Measurements from ENCODE around the gene ZNF771. TPM values are rescaled to one million over a fixed set of nuclear protein-coding genes. Genes with fewer than 3 reads are reported as not detected.

Gene ZNF771
- total and polyA plus RNA-seq, 2 donors (not counting 3 experiments of a cell fraction or from before 2014, with no cell fraction given): 11.7 to 16.8 TPM

DNA sequence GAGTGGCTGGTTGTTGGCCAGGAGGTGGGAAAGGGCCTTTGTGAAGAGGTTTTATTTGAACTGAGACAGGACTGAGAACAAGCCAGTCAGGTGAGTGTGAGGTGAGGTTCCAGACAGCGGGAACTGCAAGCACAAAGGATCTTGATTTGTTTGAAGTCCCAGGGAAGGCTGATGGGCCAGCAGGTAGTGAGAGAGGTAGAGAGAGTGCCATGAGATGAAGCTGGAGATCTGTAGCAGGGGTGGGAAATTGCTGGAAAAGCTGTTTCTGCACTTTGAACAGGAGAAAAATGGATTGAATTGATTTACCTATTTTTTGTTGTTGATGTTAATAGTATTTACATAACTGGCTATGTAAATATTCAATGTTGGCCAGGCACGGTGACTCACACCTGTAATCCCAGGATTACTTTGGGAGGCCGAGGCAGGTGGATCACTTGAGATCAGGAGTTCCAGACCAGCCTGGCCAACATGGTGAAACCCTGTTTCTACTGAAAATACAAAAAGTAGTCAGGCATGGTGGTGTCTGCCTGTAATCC is 30.2 kb downstream of the ZNF771 start:
- CTCF ChIA-PET: interaction anchor here (1.9 kb wide), 1 partner anchor 8 kb away, joined by 13 read pairs; the partner anchor contains the start of gene DCTPP1
- FAIRE-seq: no peak
- no peaks in the 10 kb centered on the region for H4K20me1 ChIP-seq (replicated peaks; ENCODE audit: control insufficient read depth, extremely low read depth, insufficient read depth, low read length)
- H3K4me3 ChIP-seq (replicated peaks in 1 of 3; ENCODE audit: insufficient read depth in 1 of 3, low read depth in 1 of 3, low read length in 3 of 3): no peak overlapping the region
- no peak overlapping the region for H3K9ac ChIP-seq (replicated peaks; ENCODE audit: extremely low read depth, insufficient read depth, low read length)
- peaks cover 0 to 4% of the 10 kb centered on the region in 2 experiments for H3K27me3 ChIP-seq (ENCODE audit: control insufficient read depth in 2 of 2, insufficient read depth in 2 of 2, low read length in 2 of 2)
- dilution Hi-C loops (cut with MboI; ENCODE audit: extremely low pct_ligation_motif_present, low sequenced_read_pairs): no loop called here
- no peaks in the 10 kb centered on the region for H3K79me2 ChIP-seq (ENCODE audit: control insufficient read depth, insufficient read depth, low read length)
- no peaks in the 10 kb centered on the region for H3K4me1 ChIP-seq (ENCODE audit: control insufficient read depth, extremely low read depth, insufficient read depth, low read length)
- no peaks in the 10 kb centered on the region for H3K9me1 ChIP-seq (replicated peaks; ENCODE audit: control insufficient read depth, extremely low read depth, insufficient read depth, low read length)
- H3K36me3 ChIP-seq (ENCODE audit: control insufficient read depth in 2 of 2, extremely low read depth in 1 of 2, insufficient read depth in 2 of 2, low read length in 2 of 2): no peaks in the 10 kb centered on the region
- no peak overlapping the region for H2AFZ ChIP-seq (ENCODE audit: low read depth, low read length)
- no TSS peak for BruUV-seq (replicated peaks)
- H3K9me3 ChIP-seq (replicated peaks; ENCODE audit: control insufficient read depth, insufficient read depth, low read length): no peaks in the 10 kb centered on the region
- intact Hi-C loops (cut with micrococcal nuclease): no loop called here
- no peak for DNase-seq (ENCODE audit: low read depth, low spot score)
- no peak overlapping the region for H3K4me2 ChIP-seq (ENCODE audit: insufficient read depth, low read length)
- POLR2A ChIA-PET: no interaction called here
- no peak for TF ChIP-seq POLR2AphosphoS5 (IDR thresholded peaks at IDR 0.05; ENCODE audit: insufficient read depth, low read depth, low read length)
- TF ChIP-seq EZH2 (IDR thresholded peaks at IDR 0.05; ENCODE audit: borderline replicate concordance, low read depth, low read length, severe bottlenecking): no peak
- TF ChIP-seq, protein P1, sequence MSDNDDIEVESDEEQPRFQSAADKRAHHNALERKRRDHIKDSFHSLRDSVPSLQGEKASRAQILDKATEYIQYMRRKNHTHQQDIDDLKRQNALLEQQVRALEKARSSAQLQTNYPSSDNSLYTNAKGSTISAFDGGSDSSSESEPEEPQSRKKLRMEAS (IDR thresholded peaks at IDR 0.05; ENCODE audit: insufficient read depth, insufficient read length): no peak
- no peak overlapping the region for H3K27ac ChIP-seq (ENCODE audit: insufficient read depth, low read depth, low read length)

DNA sequence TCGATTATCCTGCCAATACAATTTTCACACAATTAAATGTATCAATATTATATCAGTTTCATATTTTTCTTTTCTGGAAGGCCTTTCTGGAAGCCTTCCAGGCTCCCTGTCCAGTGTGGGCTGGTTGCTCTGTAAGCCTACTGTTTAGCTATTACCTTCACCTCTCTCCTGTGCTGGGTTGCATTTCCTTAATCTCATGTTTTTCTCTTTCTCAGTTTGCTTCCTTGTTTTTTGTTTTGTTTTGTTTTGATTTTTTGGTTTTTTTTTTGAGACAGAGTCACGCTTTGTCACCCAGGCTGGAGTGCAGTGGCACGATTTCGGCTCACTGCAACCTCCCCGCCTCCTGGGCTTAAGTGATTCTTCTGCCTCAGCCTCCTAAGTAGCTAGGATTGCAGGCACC is 31.4 kb downstream of the ZNF771 start:
- ChIA-PET CTCF (interaction anchor here (1.4 to 1.9 kb wide), 2 partner anchors 9 to 159 kb away, joined by 4 to 13 read pairs; partner anchors contain the start of gene DCTPP1), POLR2A (interaction anchor here (0.6 kb wide), 1 partner anchor 41 kb away, joined by 3 read pairs; no protein-coding TSS in a partner anchor)
- TF ChIP-seq, protein P1 (IDR thresholded peaks at IDR 0.05; ENCODE audit: insufficient read depth, insufficient read length): no peak
- TF ChIP-seq JUN (IDR thresholded peaks at IDR 0.05; ENCODE audit: borderline replicate concordance, insufficient read depth, insufficient read length, low read depth) (no peak), MYC (IDR thresholded peaks at IDR 0.05; ENCODE audit: low read depth, low read length) (no peak), EZH2 (IDR thresholded peaks at IDR 0.05; ENCODE audit: borderline replicate concordance, low read depth, low read length, severe bottlenecking) (no peak), FOS (IDR thresholded peaks at IDR 0.05; ENCODE audit: borderline replicate concordance, insufficient read depth, low read length) (no peak), POLR2AphosphoS5 (IDR thresholded peaks at IDR 0.05; ENCODE audit: insufficient read depth, low read depth, low read length) (no peak), GATA2 (IDR thresholded peaks at IDR 0.05; ENCODE audit: insufficient read depth, insufficient read length, low read depth, low read length) (no peak), POLR2A (IDR thresholded peaks at IDR 0.05; ENCODE audit: low read depth, low read length) (no peak)
- TF ChIP-seq, protein P2, sequence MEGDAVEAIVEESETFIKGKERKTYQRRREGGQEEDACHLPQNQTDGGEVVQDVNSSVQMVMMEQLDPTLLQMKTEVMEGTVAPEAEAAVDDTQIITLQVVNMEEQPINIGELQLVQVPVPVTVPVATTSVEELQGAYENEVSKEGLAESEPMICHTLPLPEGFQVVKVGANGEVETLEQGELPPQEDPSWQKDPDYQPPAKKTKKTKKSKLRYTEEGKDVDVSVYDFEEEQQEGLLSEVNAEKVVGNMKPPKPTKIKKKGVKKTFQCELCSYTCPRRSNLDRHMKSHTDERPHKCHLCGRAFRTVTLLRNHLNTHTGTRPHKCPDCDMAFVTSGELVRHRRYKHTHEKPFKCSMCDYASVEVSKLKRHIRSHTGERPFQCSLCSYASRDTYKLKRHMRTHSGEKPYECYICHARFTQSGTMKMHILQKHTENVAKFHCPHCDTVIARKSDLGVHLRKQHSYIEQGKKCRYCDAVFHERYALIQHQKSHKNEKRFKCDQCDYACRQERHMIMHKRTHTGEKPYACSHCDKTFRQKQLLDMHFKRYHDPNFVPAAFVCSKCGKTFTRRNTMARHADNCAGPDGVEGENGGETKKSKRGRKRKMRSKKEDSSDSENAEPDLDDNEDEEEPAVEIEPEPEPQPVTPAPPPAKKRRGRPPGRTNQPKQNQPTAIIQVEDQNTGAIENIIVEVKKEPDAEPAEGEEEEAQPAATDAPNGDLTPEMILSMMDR (IDR thresholded peaks at IDR 0.05; ENCODE audit: extremely low read depth in 1 of 2, insufficient read depth in 1 of 2, low read depth in 1 of 2, low read length in 2 of 2): no peak
- Histone ChIP-seq H4K20me1 (replicated peaks; ENCODE audit: control insufficient read depth, extremely low read depth, insufficient read depth, low read length) (no peaks in the 10 kb centered on the region), H3K9me3 (replicated peaks; ENCODE audit: control insufficient read depth, insufficient read depth, low read length) (no peaks in the 10 kb centered on the region), H2AFZ (ENCODE audit: low read depth, low read length) (no peak overlapping the region), H3K9ac (replicated peaks; ENCODE audit: extremely low read depth, insufficient read depth, low read length) (no peak overlapping the region), H3K4me3 (replicated peaks in 1 of 3; ENCODE audit: insufficient read depth in 1 of 3, low read depth in 1 of 3, low read length in 3 of 3) (no peak overlapping the region), H3K27ac (ENCODE audit: insufficient read depth, low read depth, low read length) (no peak overlapping the region), H3K4me1 (ENCODE audit: control insufficient read depth, extremely low read depth, insufficient read depth, low read length) (no peaks in the 10 kb centered on the region), H3K27me3 (ENCODE audit: control insufficient read depth in 2 of 2, insufficient read depth in 2 of 2, low read length in 2 of 2) (peaks cover 0 to 3% of the 10 kb centered on the region in 2 experiments), H3K36me3 (ENCODE audit: control insufficient read depth in 2 of 2, extremely low read depth in 1 of 2, insufficient read depth in 2 of 2, low read length in 2 of 2) (no peaks in the 10 kb centered on the region), H3K79me2 (ENCODE audit: control insufficient read depth, insufficient read depth, low read length) (no peaks in the 10 kb centered on the region), H3K4me2 (ENCODE audit: insufficient read depth, low read length) (no peak overlapping the region), H3K9me1 (replicated peaks; ENCODE audit: control insufficient read depth, extremely low read depth, insufficient read depth, low read length) (no peaks in the 10 kb centered on the region)
- DNase-seq (ENCODE audit: low read depth, low spot score) (no peak), FAIRE-seq (no peak)
- intact Hi-C loops (cut with micrococcal nuclease) (no loop called here), dilution Hi-C loops (cut with MboI; ENCODE audit: extremely low pct_ligation_motif_present, low sequenced_read_pairs) (no loop called here)
- BruUV-seq (replicated peaks): no TSS peak

Measured in endothelial cell of umbilical vein (primary cell).